Measurements from ENCODE around the gene PXMP2.

Gene PXMP2

DNA sequence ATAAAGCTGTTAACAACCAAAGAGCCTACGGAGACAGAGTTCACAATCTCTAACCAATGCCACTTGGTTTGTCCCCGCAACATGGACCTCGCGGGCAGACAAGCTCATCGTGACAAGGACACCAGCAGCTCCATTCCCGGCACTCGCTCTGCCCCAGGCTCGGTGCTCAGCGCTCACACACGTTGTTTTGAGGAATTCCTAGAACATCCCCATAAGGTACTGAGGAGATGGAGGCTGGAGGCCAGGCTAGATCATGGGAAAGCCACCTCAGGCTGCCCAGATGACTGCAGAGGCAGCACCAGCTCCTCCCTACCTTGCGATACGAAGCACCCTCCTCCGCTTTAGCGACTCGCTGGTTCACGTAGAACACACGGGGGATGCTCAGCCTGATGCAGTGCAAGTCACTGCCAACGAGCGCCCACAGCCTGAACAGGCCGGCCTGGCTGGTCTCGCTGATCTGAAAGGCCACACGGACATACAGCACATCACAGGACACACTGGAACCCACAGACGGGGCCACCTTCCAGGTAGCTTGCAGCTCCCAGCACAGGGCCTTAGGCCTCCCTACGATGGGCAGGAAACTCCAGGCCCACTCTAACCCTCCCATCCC is 38.7 kb upstream of the PXMP2 start:
- Histone ChIP-seq H2AFZ (ENCODE audit: low read length, unreplicated experiment) (no peak overlapping the region), H3K27me3 (ENCODE audit: insufficient read depth, low read length) (no peaks in the 10 kb centered on the region), H3K4me3 (ENCODE audit: low read depth, low read length) (no peak overlapping the region), H3K27ac (ENCODE audit: low read depth, low read length) (no peak overlapping the region), H3K79me2 (ENCODE audit: control insufficient read depth, insufficient read depth, low read length, unreplicated experiment) (no peaks in the 10 kb centered on the region), H3K36me3 (ENCODE audit: insufficient read depth, low read length) (peaks cover 32% of the 10 kb centered on the region; the same call in 1 of the 2 replicates), H3K4me1 (ENCODE audit: control insufficient read depth, insufficient read depth, low read length, unreplicated experiment) (no peaks in the 10 kb centered on the region)

DNA sequence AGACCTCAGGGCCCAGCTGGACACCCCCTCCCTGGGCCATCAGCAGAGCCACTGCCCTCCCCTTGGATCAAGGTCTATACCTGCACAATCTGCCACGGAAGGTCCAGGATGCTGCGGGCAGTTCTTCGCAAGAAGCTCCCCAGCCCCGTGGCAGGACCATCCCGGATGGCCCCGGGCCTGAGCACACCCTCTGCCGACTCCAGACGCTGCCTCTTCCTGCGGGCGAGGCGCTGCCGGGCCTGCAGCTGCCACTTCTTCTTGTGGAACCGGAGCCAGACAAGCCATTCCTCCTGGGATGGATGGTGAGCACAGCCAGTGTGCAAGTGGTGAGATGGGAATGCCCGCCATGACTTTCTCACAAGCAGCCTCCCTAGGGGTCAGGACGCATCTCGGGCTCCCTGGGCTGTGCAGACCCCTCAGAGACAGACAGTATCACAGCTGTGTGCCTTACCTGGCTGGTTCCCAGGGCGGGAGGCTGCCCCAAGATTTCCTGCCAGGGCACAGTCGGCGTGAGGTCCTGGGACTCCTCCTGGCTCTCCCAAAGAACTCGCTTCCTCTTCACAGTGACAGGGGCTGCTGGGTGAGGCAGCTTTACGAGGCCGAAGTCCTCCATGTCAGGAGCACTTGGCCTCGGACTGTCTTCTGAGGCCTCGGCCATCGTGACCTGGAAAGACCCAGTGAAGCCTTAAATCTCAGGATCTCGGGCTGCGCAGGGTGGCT is 38.0 kb upstream of the PXMP2 start:
- Histone ChIP-seq H3K27me3 (ENCODE audit: insufficient read depth, low read length) (no peaks in the 10 kb centered on the region), H2AFZ (ENCODE audit: low read length, unreplicated experiment) (no peak overlapping the region), H3K4me3 (ENCODE audit: low read depth, low read length) (no peak overlapping the region), H3K79me2 (ENCODE audit: control insufficient read depth, insufficient read depth, low read length, unreplicated experiment) (no peaks in the 10 kb centered on the region), H3K27ac (ENCODE audit: low read depth, low read length) (no peak overlapping the region), H3K4me1 (ENCODE audit: control insufficient read depth, insufficient read depth, low read length, unreplicated experiment) (no peaks in the 10 kb centered on the region), H3K36me3 (ENCODE audit: insufficient read depth, low read length) (peaks cover 36% of the 10 kb centered on the region; the same call in 1 of the 2 replicates)

DNA sequence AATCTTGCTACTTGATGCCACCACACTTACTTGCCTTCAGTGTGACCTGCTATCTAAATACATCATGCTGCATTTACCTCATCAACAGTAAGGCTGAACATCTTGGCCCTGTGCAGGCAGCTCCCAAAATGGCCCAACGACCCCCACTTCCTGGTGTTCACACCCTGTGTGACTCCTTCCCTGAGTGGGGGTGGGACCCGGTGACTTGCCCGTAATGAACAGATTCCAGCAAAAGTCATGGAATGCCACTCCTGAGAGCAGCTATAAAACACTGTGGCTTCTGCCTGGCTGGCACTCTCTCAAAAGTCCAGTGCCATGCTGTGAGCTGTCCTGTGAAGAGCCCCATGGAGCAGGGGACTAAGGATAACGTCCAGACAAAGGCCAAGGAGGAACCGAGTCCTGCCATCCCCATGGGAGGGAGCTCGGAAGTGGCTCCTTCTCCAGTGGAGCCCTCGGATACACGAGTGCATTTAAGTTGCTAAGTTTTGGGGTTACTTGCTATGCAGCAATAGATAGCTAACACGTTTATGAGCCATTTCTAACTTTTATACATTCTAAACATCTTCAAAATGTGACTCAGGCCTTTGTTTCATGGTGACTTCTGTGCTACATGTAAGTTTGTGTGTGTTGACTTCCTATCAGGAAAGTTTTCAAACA is 35.8 kb upstream of the PXMP2 start:
- Histone ChIP-seq H3K4me1 (ENCODE audit: control insufficient read depth, insufficient read depth, low read length, unreplicated experiment) (no peaks in the 10 kb centered on the region), H3K27ac (ENCODE audit: low read depth, low read length) (no peak overlapping the region), H3K36me3 (ENCODE audit: insufficient read depth, low read length) (peaks cover 40% of the 10 kb centered on the region), H2AFZ (ENCODE audit: low read length, unreplicated experiment) (no peak overlapping the region), H3K79me2 (ENCODE audit: control insufficient read depth, insufficient read depth, low read length, unreplicated experiment) (no peaks in the 10 kb centered on the region), H3K4me3 (ENCODE audit: low read depth, low read length) (no peak overlapping the region), H3K27me3 (ENCODE audit: insufficient read depth, low read length) (no peaks in the 10 kb centered on the region)

DNA sequence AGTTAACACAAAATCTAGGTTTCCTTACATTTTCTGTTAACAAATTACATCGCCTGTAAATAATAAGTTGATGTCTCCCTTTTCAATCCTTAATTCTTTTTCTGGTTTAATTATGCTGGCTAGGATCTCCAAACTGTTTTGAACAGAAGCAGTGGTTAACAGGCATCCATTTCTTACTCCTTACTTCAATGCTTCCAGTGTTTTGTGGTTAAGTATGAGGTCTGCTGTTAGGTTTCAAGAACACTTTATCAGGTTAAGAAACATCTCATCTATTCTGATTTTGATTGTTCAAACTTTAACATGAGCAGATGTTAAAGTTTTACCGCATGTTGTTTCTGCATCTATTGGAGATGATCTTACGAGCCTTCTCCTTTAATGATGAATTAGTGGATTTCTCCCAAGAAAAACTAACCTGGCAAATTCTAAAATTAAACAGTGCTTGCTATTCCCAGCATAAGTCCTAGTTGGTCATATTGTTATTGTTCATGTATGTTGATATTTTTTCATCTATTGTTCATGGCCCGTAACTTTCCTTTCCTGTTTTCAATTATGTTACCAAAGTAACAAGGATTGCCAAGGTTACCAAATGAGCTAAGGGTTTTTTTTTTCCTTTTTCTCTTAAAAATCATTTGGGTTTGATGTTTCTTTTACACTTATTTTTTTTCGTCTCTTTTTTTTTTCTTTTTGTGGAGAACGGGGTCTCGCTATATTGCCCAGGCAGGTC is 33.7 kb upstream of the PXMP2 start:
- H2AFZ ChIP-seq (ENCODE audit: low read length, unreplicated experiment) = no peak overlapping the region
- H3K27ac ChIP-seq (ENCODE audit: low read depth, low read length) = no peak overlapping the region
- H3K36me3 ChIP-seq (ENCODE audit: insufficient read depth, low read length) = peaks cover 42% of the 10 kb centered on the region
- H3K4me1 ChIP-seq (ENCODE audit: control insufficient read depth, insufficient read depth, low read length, unreplicated experiment) = no peaks in the 10 kb centered on the region
- H3K4me3 ChIP-seq (ENCODE audit: low read depth, low read length) = no peak overlapping the region
- no peaks in the 10 kb centered on the region for H3K27me3 ChIP-seq (ENCODE audit: insufficient read depth, low read length)
- H3K79me2 ChIP-seq (ENCODE audit: control insufficient read depth, insufficient read depth, low read length, unreplicated experiment) = no peaks in the 10 kb centered on the region

DNA sequence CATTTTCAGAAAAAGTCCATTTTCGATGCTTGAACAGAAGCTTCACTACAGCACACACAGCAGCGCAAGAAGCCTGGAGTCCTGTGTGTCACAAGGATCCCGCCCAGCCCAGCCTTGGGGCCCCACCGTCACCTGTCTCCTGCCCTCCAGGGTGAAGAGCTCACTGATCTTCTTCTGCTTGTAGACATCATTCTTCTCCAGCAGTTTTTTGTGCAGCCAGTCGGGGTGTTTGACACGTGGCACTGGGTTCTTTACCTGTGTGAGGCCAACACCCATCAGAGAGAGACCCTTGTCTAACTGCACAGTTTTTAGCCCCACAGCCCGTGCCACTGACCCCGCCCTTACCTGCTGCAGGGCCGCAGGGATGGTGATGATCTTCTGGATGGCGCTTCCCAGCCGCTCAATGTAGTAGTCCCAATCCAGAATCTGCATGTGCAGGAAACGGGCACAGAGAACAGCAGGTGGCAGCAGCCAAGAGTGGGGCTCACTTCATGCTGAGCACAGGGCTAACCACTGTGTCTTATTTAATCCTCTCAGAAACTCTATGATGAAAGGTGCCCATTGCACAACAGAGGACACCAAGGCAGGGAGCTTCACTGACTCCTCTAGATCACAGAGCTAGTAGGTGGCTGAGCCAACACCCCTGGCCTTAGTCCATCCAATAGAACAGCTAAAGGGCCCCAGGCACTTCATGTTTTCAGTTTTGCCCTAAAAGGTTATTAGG is 30.2 kb upstream of the PXMP2 start:
- H3K4me3 ChIP-seq (ENCODE audit: low read depth, low read length) = no peak overlapping the region
- H3K27ac ChIP-seq (ENCODE audit: low read depth, low read length) = no peak overlapping the region
- no peaks in the 10 kb centered on the region for H3K79me2 ChIP-seq (ENCODE audit: control insufficient read depth, insufficient read depth, low read length, unreplicated experiment)
- H2AFZ ChIP-seq (ENCODE audit: low read length, unreplicated experiment) = no peak overlapping the region
- no peaks in the 10 kb centered on the region for H3K27me3 ChIP-seq (ENCODE audit: insufficient read depth, low read length)
- peaks cover 46% of the 10 kb centered on the region for H3K36me3 ChIP-seq (ENCODE audit: insufficient read depth, low read length)
- no peaks in the 10 kb centered on the region for H3K4me1 ChIP-seq (ENCODE audit: control insufficient read depth, insufficient read depth, low read length, unreplicated experiment)

DNA sequence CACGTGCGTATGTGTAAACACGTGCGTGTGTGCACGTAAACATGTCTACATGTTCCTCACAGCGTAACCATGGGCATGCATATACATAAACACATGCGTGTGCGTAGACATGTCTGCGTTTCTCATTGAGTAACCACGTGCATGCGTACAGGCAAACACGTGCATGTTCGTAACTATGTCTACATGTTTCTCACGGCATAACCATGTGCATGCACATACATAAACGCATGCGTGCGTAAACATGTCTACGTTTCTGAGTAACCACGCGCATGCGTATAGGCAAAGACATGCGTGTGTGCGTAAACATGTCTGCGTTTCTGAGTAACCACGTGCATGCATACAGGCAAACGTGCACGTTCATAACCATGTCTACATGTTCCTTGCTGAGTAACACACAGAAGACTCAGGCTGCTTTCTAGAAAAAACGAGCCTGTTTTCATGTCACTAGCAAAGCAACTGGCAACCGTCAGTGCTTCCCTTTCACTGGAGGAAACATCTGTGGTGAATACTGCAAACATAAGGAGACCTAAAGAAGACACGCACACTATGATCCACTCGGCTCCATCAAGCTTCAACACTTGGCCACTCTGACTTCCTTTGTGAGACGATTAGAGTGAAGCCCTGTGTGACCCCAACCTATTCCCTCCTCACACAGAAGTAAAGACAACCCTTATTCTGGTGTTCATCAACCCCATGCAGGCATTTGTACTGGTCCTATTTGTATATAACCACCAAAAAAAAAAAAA is 29.1 kb upstream of the PXMP2 start:
- H2AFZ ChIP-seq (ENCODE audit: low read length, unreplicated experiment) = no peak overlapping the region
- H3K27me3 ChIP-seq (ENCODE audit: insufficient read depth, low read length) = no peaks in the 10 kb centered on the region
- peaks cover 48% of the 10 kb centered on the region for H3K36me3 ChIP-seq (ENCODE audit: insufficient read depth, low read length)
- no peak overlapping the region for H3K27ac ChIP-seq (ENCODE audit: low read depth, low read length)
- H3K4me1 ChIP-seq (ENCODE audit: control insufficient read depth, insufficient read depth, low read length, unreplicated experiment) = no peaks in the 10 kb centered on the region
- no peaks in the 10 kb centered on the region for H3K79me2 ChIP-seq (ENCODE audit: control insufficient read depth, insufficient read depth, low read length, unreplicated experiment)
- no peak overlapping the region for H3K4me3 ChIP-seq (ENCODE audit: low read depth, low read length)

DNA sequence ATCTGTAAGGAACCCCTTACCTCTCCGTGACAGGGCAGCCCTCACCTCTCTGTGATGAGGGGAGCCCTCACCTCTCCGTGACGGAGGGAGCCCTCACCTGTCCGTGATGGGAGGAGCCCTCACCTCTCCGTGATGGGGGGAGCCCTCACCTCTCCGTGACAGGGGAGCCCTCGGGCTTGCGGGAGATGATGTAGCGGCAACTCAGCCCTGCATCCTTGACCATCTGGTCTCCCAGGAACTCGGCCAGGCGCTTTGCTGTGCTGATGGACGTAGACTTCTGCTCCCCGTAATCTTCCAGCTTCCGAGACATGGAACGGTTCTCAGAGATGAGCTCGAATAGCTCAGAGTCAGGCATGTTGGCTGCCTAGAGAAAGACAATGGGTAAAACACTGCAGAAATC is 28.2 kb upstream of the PXMP2 start:
- no peaks in the 10 kb centered on the region for H3K27me3 ChIP-seq (ENCODE audit: insufficient read depth, low read length)
- H3K4me3 ChIP-seq (ENCODE audit: low read depth, low read length) = no peak overlapping the region
- H3K79me2 ChIP-seq (ENCODE audit: control insufficient read depth, insufficient read depth, low read length, unreplicated experiment) = no peaks in the 10 kb centered on the region
- peaks cover 40% of the 10 kb centered on the region for H3K36me3 ChIP-seq (ENCODE audit: insufficient read depth, low read length)
- H3K4me1 ChIP-seq (ENCODE audit: control insufficient read depth, insufficient read depth, low read length, unreplicated experiment) = no peaks in the 10 kb centered on the region
- no peak overlapping the region for H3K27ac ChIP-seq (ENCODE audit: low read depth, low read length)
- H2AFZ ChIP-seq (ENCODE audit: low read length, unreplicated experiment) = no peak overlapping the region

DNA sequence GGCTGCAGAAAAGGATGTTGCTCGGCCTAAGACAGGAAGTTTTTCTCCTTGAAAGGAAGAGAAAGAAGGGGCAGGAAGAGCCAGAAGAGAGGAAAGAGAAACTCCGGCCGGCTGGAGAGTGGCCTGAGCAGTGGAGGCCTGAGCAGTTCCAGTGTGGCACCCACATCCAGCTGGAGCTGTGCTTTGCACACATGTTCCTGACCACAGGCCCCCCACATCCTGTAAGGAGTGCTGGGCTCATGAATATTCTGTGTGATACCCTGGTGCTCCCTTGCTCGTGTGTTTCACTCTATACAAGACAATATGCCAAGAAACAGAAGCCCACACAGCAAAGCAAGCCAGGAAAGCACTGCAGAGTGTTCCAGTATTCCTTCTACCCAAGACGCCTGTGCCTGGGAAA is 27.3 kb upstream of the PXMP2 start:
- Histone ChIP-seq H3K4me1 (ENCODE audit: control insufficient read depth, insufficient read depth, low read length, unreplicated experiment) (no peaks in the 10 kb centered on the region), H3K79me2 (ENCODE audit: control insufficient read depth, insufficient read depth, low read length, unreplicated experiment) (no peaks in the 10 kb centered on the region), H2AFZ (ENCODE audit: low read length, unreplicated experiment) (no peak overlapping the region), H3K27me3 (ENCODE audit: insufficient read depth, low read length) (no peaks in the 10 kb centered on the region), H3K27ac (ENCODE audit: low read depth, low read length) (no peak overlapping the region), H3K4me3 (ENCODE audit: low read depth, low read length) (no peak overlapping the region), H3K36me3 (ENCODE audit: insufficient read depth, low read length) (peaks cover 39% of the 10 kb centered on the region)

DNA sequence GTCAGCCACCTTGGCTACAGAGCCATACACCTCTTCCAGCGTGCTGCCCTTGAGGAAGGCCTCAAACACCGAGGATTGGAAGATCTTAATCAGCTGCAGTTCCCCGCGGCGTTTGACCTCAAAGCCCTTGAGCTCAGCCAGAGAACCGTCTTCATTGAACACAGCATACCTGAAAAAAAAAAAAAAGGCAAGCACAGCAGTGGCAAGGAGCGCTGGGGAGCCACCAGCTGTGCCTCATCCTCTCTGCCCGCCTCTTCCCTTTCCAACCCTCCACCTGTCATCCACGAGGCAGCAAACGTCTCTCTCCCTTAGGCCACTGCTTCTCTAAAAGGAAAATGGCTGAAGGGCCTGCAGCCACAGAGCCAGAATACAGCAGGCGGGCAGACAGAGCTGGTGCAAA is 26.4 kb upstream of the PXMP2 start:
- Histone ChIP-seq H3K79me2 (ENCODE audit: control insufficient read depth, insufficient read depth, low read length, unreplicated experiment) (no peaks in the 10 kb centered on the region), H3K27ac (ENCODE audit: low read depth, low read length) (no peak overlapping the region), H3K36me3 (ENCODE audit: insufficient read depth, low read length) (peaks cover 42% of the 10 kb centered on the region), H3K27me3 (ENCODE audit: insufficient read depth, low read length) (no peaks in the 10 kb centered on the region), H3K4me1 (ENCODE audit: control insufficient read depth, insufficient read depth, low read length, unreplicated experiment) (no peaks in the 10 kb centered on the region), H2AFZ (ENCODE audit: low read length, unreplicated experiment) (no peak overlapping the region), H3K4me3 (ENCODE audit: low read depth, low read length) (no peak overlapping the region)

DNA sequence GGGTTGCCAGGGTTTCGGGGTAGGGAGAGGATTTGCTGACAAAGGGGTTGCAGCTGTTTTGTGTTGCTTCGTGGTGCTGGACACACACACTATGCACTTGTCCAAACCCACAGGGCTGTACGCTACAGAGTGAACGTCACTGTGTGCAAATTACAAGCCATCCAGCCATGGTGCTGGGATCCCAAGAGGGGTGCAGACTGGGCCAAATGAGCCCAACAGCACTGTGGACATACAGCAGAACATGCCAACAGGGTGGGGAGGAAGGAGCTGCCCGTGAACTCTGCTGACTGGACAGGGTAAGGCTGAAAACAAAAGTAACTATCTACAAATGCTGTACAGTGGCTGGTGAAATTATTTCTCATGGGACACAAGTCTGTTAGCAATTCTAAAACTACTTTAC is 25.4 kb upstream of the PXMP2 start:
- Histone ChIP-seq H3K27ac (ENCODE audit: low read depth, low read length) (no peak overlapping the region), H3K36me3 (ENCODE audit: insufficient read depth, low read length) (peaks cover 45% of the 10 kb centered on the region), H3K4me1 (ENCODE audit: control insufficient read depth, insufficient read depth, low read length, unreplicated experiment) (no peaks in the 10 kb centered on the region)

More for the DNA sequence above, 25.4 kb upstream of the PXMP2 start:
- no peaks in the 10 kb centered on the region for H3K27me3 ChIP-seq (ENCODE audit: insufficient read depth, low read length)
- no peak overlapping the region for H3K4me3 ChIP-seq (ENCODE audit: low read depth, low read length)
- no peaks in the 10 kb centered on the region for H3K79me2 ChIP-seq (ENCODE audit: control insufficient read depth, insufficient read depth, low read length, unreplicated experiment)
- H2AFZ ChIP-seq (ENCODE audit: low read length, unreplicated experiment) = no peak overlapping the region

All from ACC112 (cell line).